GM12878 (cell line): ENCODE measurements around the gene SLC13A3. TPM values are rescaled to one million over a fixed set of nuclear protein-coding genes. Genes with fewer than 3 reads are reported as not detected.

Experiments
- ATAC-seq: fragments of 200-7000 bp; cut with Tn5 transposase; 3 replicates; pipeline ENCODE4 v1.9.1; 2020; ENCODE audit warnings: mild to moderate bottlenecking, moderate library complexity
- BruUV-seq: library from RNA; stranded (reverse); fragments of 400-500 nt; replicated peaks from 2 replicates; lab custom pipeline; 2021; lab: Mats Ljungman, UMichigan
- CTCF ChIA-PET: fragments of 300-600 bp; sonication (Branson Sonifier 250); formaldehyde crosslinking; extraction: SDS; loops from one replicate; lab custom pipeline; 2021; ENCODE audit warnings: inconsistent platforms; lab: Yijun Ruan, JAX
- POLR2A ChIA-PET: fragments of 350-600 bp; formaldehyde crosslinking; extraction: SDS; loops from one replicate; lab custom pipeline; 2021; ENCODE audit warnings: inconsistent platforms; lab: Charles Lee
- RAD21 ChIA-PET: fragments of 300-600 bp; sonication (Branson Sonifier 250); formaldehyde crosslinking; loops from one replicate; lab custom pipeline; 2023; ENCODE audit warnings: antibody characterized with exemption; ENCODE audit not compliant: unreplicated experiment; lab: Charles Lee
- SMC1A ChIA-PET: fragments of 300-600 bp; sonication (Branson Sonifier 250); formaldehyde crosslinking; loops from one replicate; lab custom pipeline; 2023; ENCODE audit not compliant: unreplicated experiment, uncharacterized antibody; lab: Charles Lee
- DNase-seq: peaks from one replicate; pipeline ENCODE4 v3.0.0-alpha.2; 2011; ENCODE audit warnings: low read depth, low spot score
- FAIRE-seq: peaks from 3 replicates; lab custom pipeline; 2011; peaks lifted over from hg19 to GRCh38; lab: Jason Lieb, UNC
- H2AFZ ChIP-seq: 2 replicates; pipeline ENCODE4 v1.6.0; 2011; ENCODE audit warnings: low read depth, low read length, control low read depth; ENCODE audit not compliant: control insufficient read depth
- H3K27ac ChIP-seq: 2 replicates; pipeline ENCODE4 v1.5.1; 2011; ENCODE audit warnings: control low read depth; ENCODE audit not compliant: control insufficient read depth, insufficient read depth
- H3K27me3 ChIP-seq, 2 experiments: replicated peaks in 1 of 2; 2 replicates each; pipeline versions ENCODE4 v1.6.0 to v1.6.1; 2011; ENCODE audit warnings: low read length in 1 of 2; ENCODE audit not compliant: control insufficient read depth in 2 of 2, insufficient read depth in 2 of 2
- H3K36me3 ChIP-seq, 2 experiments: 2 replicates each; pipeline ENCODE4 v1.5.1; 2011; ENCODE audit warnings: low read length in 1 of 2; ENCODE audit not compliant: control insufficient read depth in 2 of 2, insufficient read depth in 2 of 2
- H3K4me1 ChIP-seq: 2 replicates; pipeline ENCODE4 v1.6.1; 2011; ENCODE audit warnings: mild to moderate bottlenecking, low read length, moderate library complexity, mixed read lengths; ENCODE audit not compliant: control insufficient read depth, insufficient read depth
- H3K4me2 ChIP-seq: 2 replicates; pipeline ENCODE4 v1.6.0; 2011; ENCODE audit warnings: control low read depth; ENCODE audit not compliant: control insufficient read depth, insufficient read depth
- H3K4me3 ChIP-seq: fragments of 200-600 bp; sonication (generic); 2 replicates; pipeline ENCODE4 v1.5.1; 2016
- H3K79me2 ChIP-seq: 2 replicates; pipeline ENCODE4 v1.6.0; 2011; ENCODE audit warnings: low read length; ENCODE audit not compliant: control insufficient read depth, insufficient read depth
- H3K9ac ChIP-seq: 2 replicates; pipeline ENCODE4 v1.8.0; 2011; ENCODE audit warnings: low read length, control low read depth, mixed read lengths; ENCODE audit not compliant: control insufficient read depth, insufficient read depth
- H3K9me3 ChIP-seq: replicated peaks from 3 replicates; pipeline ENCODE4 v1.5.1; 2011; ENCODE audit warnings: mild to moderate bottlenecking, low read length; ENCODE audit not compliant: control insufficient read depth, insufficient read depth
- H4K20me1 ChIP-seq: 2 replicates; pipeline ENCODE4 v1.6.0; 2011; ENCODE audit not compliant: control insufficient read depth, insufficient read depth
- ATF3 ChIP-seq: IDR thresholded peaks from 2 replicates; pipeline ENCODE4 v1.6.1; 2011; ENCODE audit warnings: low read depth, mild to moderate bottlenecking, low read length, moderate library complexity, borderline replicate concordance; ENCODE audit errors: extremely low read depth
- DPF2 ChIP-seq: fragments of 450-650 bp; IDR thresholded peaks from 2 replicates; pipeline ENCODE4 v1.6.1; 2017; ENCODE audit warnings: mild to moderate bottlenecking
- FOXK2 ChIP-seq: fragments of 450-650 bp; IDR thresholded peaks from 2 replicates; pipeline ENCODE4 v1.6.1; 2017; ENCODE audit warnings: mild to moderate bottlenecking, moderate library complexity
- HDAC6 ChIP-seq: fragments of 200-600 bp; sonication (generic); IDR thresholded peaks from one replicate; pipeline ENCODE4 v1.8.0; 2017; ENCODE audit warnings: antibody characterized with exemption; ENCODE audit not compliant: unreplicated experiment
- IKZF1 ChIP-seq: fragments of 450-650 bp; conservative IDR thresholded peaks from 2 replicates; pipeline ENCODE4 v1.6.1; 2017; ENCODE audit warnings: antibody characterized with exemption, mild to moderate bottlenecking
- IKZF2 ChIP-seq, 2 experiments: fragments of 450-650 bp; IDR thresholded peaks; 2 replicates each; pipeline ENCODE4 v1.6.1; 2017; ENCODE audit warnings: mild to moderate bottlenecking in 2 of 2, moderate library complexity in 2 of 2
- JUND ChIP-seq: IDR thresholded peaks from 2 replicates; pipeline ENCODE4 v1.6.1; 2012; ENCODE audit warnings: low read depth, mild to moderate bottlenecking, low read length, improper control_type of control experiment, moderate library complexity
- PBX3 ChIP-seq: IDR thresholded peaks from 2 replicates; pipeline ENCODE4 v1.6.1; 2011; ENCODE audit warnings: mild to moderate bottlenecking, low read depth, low read length, moderate library complexity; ENCODE audit not compliant: insufficient replicate concordance
- PML ChIP-seq: IDR thresholded peaks from 2 replicates; pipeline ENCODE4 v1.6.1; 2012; ENCODE audit warnings: low read length, inconsistent platforms
- RELA ChIP-seq: fragments of 450-650 bp; IDR thresholded peaks from 2 replicates; pipeline ENCODE4 v1.8.0; 2014; ENCODE audit warnings: borderline replicate concordance; ENCODE audit not compliant: partially characterized antibody
- SIX5 ChIP-seq: IDR thresholded peaks from 2 replicates; pipeline ENCODE4 v1.6.1; 2011; ENCODE audit warnings: mild to moderate bottlenecking, low read depth, low read length, moderate library complexity; ENCODE audit not compliant: severe bottlenecking
- SKIL ChIP-seq: fragments of 450-650 bp; IDR thresholded peaks from 2 replicates; pipeline ENCODE4 v1.6.1; 2017; ENCODE audit warnings: mild to moderate bottlenecking, low read depth, inconsistent platforms; ENCODE audit not compliant: poor library complexity, severe bottlenecking
- SUPT20H ChIP-seq: IDR thresholded peaks from 2 replicates; pipeline ENCODE4 v1.6.1; 2011; ENCODE audit warnings: low read depth, mild to moderate bottlenecking, low read length, moderate library complexity, borderline replicate concordance; ENCODE audit not compliant: control insufficient read depth
- SUZ12 ChIP-seq: fragments of 200-600 bp; sonication (generic); IDR thresholded peaks from one replicate; pipeline ENCODE4 v1.6.1; 2018; ENCODE audit warnings: antibody characterized with exemption, mild to moderate bottlenecking; ENCODE audit not compliant: unreplicated experiment
- TCF7 ChIP-seq: IDR thresholded peaks from 2 replicates; pipeline ENCODE4 v1.6.1; 2014; ENCODE audit warnings: antibody characterized with exemption, borderline replicate concordance
- ZBED1 ChIP-seq: IDR thresholded peaks from 2 replicates; pipeline ENCODE4 v1.6.1; 2016; ENCODE audit warnings: borderline replicate concordance
- ZBTB40 ChIP-seq: fragments of 450-650 bp; IDR thresholded peaks from 2 replicates; pipeline ENCODE4 v1.6.1; 2016; ENCODE audit warnings: mild to moderate bottlenecking, moderate library complexity, borderline replicate concordance
- WGBS: methylation state at CpG from one replicate; pipeline ENCODE4 v1.1.6; 2016; ENCODE audit warnings: low lambda C conversion rate; ENCODE audit not compliant: insufficient replicate concordance, insufficient coverage; ENCODE audit errors: missing lambda C conversion rate; 5-methylcytosine and 5-hydroxymethylcytosine counted together
- in situ Hi-C: fragments of 300-500 bp; cut with MboI; formaldehyde crosslinking; loops from 9 replicates; pipeline ENCODE4 v1.14.3; 2018; ENCODE audit warnings: mixed read lengths
- intact Hi-C: fragments of 100-400 bp; cut with micrococcal nuclease; formaldehyde crosslinking; loops from one replicate; pipeline ENCODE4 v1.14.2; 2022; ENCODE audit not compliant: unreplicated experiment
- polyA plus RNA-seq, 11 experiments: library from polyadenylated mRNA; depleted of rRNA in 4 of 11; unstranded in 6 of 11; stranded (reverse) in 5 of 11; fragments of >200 nt; fragmentation: Nextera tagmentation in 4 of 11; fragmentation: Illumina TruSeq in 1 of 11; extraction: Ambion mirVana in 4 of 11; extraction: Trizol in 1 of 11; gene quantifications; 1 replicate in 1 of 11; 2 replicates in 10 of 11; pipeline versions ENCODE4 v1.2.1 to v1.2.3, GENCODE V29; 2011 to 2016; ENCODE audit warnings: inconsistent platforms in 2 of 11, missing spikeins in 2 of 11, low read depth in 1 of 11
- total RNA-seq, 4 experiments: library from RNA; depleted of rRNA in 3 of 4; stranded (reverse); fragments of >200 nt in 3 of 4; fragmentation: Illumina TruSeq in 1 of 4; extraction: Trizol in 1 of 4; gene quantifications; 2 replicates each; pipeline versions ENCODE4 v1.2.1 to v1.2.3, GENCODE V29; 2013 to 2021

The SLC13A3 gene
- total and polyA plus RNA-seq, 10 of the 15 experiments (the other 5 are each of a cell fraction or from before 2014, with no cell fraction given): 0.03 to 0.76 (median 0.07) TPM; not detected in 4

- FAIRE-seq: no peak
- WGBS: 27% methylated on average over 7 of the region's 7 CpGs
- H3K9ac ChIP-seq: no peak overlapping the region
- no peaks in the 10 kb centered on the region for H4K20me1 ChIP-seq
- intact Hi-C loops (no loop called here), in situ Hi-C loops (no loop called here)
- no TSS peak for BruUV-seq
- CTCF ChIA-PET: no interaction called here
- no peaks in the 10 kb centered on the region for H3K36me3 ChIP-seq
- H3K9me3 ChIP-seq: no peaks in the 10 kb centered on the region
- TF ChIP-seq ZBTB40 (no peak), ZBED1 (no peak), PML (no peak), SUZ12 (no peak), IKZF1 (no peak), JUND (no peak), DPF2 (no peak), HDAC6 (no peak), TCF7 (no peak), PBX3 (no peak), ATF3 (no peak), IKZF2 (IDR thresholded peaks at IDR 0.05) (no peak), RELA (no peak), FOXK2 (no peak), SIX5 (no peak), SKIL (no peak), SUPT20H (no peak)
- H3K4me1 ChIP-seq: no peaks in the 10 kb centered on the region
- RAD21 ChIA-PET: no interaction called here
- H3K79me2 ChIP-seq: no peaks in the 10 kb centered on the region
- no peak for DNase-seq
- no peak overlapping the region for H2AFZ ChIP-seq
- POLR2A ChIA-PET: no interaction called here
- no peak for ATAC-seq
- SMC1A ChIA-PET: interaction anchor here (0.6 kb wide), 1 partner anchor 53 kb away, joined by 3 read pairs; no protein-coding TSS in a partner anchor
- H3K4me3 ChIP-seq: no peak overlapping the region
- H3K27me3 ChIP-seq: no peaks in the 10 kb centered on the region; a peak in 1 of 4 replicates
- no peak overlapping the region for H3K27ac ChIP-seq
- H3K4me2 ChIP-seq: no peak overlapping the region
Observed at GRCh38 chr20:46657618-46658017, 6.4 kb upstream of the SLC13A3 start.
